ENCODE measurements around the gene ENTPD2.

DNA sequence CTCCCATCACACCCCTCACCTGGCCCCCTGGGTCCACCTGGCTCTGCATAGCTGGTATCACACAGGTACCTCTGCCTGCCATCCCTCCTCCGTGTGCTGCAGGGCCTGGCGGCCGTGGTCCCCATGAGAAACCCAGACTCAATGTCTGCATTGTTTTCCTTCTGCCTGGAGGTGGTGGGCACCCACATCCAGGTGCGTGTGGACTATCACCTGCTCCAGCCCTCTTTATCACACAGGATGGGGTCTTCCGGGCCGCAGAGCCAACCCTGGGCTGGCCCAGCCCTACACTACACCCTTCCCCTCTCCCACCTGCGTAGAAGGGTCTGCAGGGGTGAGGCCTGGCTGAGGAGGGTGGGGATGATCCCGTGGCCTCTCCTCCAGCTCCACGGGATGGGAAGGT lies 14.9 kb downstream of the ENTPD2 start:
- TF ChIP-seq CTCF (IDR thresholded peaks at IDR 0.05; ENCODE audit: insufficient read depth, low read length, poor library complexity, severe bottlenecking), result no peak
- no peak for TF ChIP-seq EZH2phosphoT487 (conservative IDR thresholded peaks at IDR 0.05; ENCODE audit: low read length)
